HepG2 (cell line): ENCODE results near the gene NEURL4. TPM values are rescaled to one million over a fixed set of nuclear protein-coding genes. Genes with fewer than 3 reads are reported as not detected.

Source experiments
- ATF7 ChIP-seq, 2 experiments: fragments of 450-650 bp in 1 of 2; sonication (generic) in 1 of 2; formaldehyde crosslinking in 1 of 2; IDR thresholded peaks; 2 replicates each; pipeline versions ENCODE4 v1.4.0 to v1.6.1; 2016 to 2020; ENCODE audit warnings: antibody characterized with exemption in 1 of 2, mild to moderate bottlenecking in 1 of 2, missing genetic modification reagents in 1 of 2
- ERF ChIP-seq: IDR thresholded peaks from 2 replicates; pipeline ENCODE4 v1.6.1; 2018; ENCODE audit warnings: missing biosample characterization, missing genetic modification reagents
- ETV6 ChIP-seq: sonication (generic); formaldehyde crosslinking; conservative IDR thresholded peaks from 2 replicates; pipeline ENCODE4 v1.4.0; 2020; ENCODE audit warnings: missing genetic modification reagents
- KDM5A ChIP-seq: fragments of 200-600 bp; sonication (generic); IDR thresholded peaks from 2 replicates; pipeline ENCODE4 v1.7.0; 2018; ENCODE audit warnings: antibody characterized with exemption, mild to moderate bottlenecking, low read length, borderline replicate concordance
- MTA1 ChIP-seq: sonication (generic); formaldehyde crosslinking; IDR thresholded peaks from 2 replicates; pipeline ENCODE4 v1.4.0; 2020; ENCODE audit warnings: missing genetic modification reagents, mild to moderate bottlenecking, borderline replicate concordance
- NFKB2 ChIP-seq: sonication (generic); formaldehyde crosslinking; IDR thresholded peaks from 2 replicates; pipeline ENCODE4 v1.4.0; 2020; ENCODE audit warnings: missing genetic modification reagents, borderline replicate concordance
- ZNF616 ChIP-seq: sonication (generic); formaldehyde crosslinking; IDR thresholded peaks from 2 replicates; pipeline ENCODE4 v1.5.0; 2020; ENCODE audit warnings: low read depth, mild to moderate bottlenecking, missing genetic modification reagents
- ZNF660 ChIP-seq: sonication (generic); formaldehyde crosslinking; IDR thresholded peaks from 2 replicates; pipeline ENCODE4 v1.5.1; 2020; ENCODE audit warnings: mild to moderate bottlenecking, low read depth, missing genetic modification reagents, borderline replicate concordance
- ZNF724P ChIP-seq: sonication (generic); formaldehyde crosslinking; IDR thresholded peaks from 2 replicates; pipeline ENCODE4 v1.8.0; 2022; ENCODE audit warnings: missing genetic modification reagents, borderline replicate concordance
- ZNF761 ChIP-seq: sonication (generic); formaldehyde crosslinking; conservative IDR thresholded peaks from 2 replicates; pipeline ENCODE4 v1.4.0; 2020; ENCODE audit warnings: mild to moderate bottlenecking, missing genetic modification reagents
- polyA plus RNA-seq, 8 experiments: library from polyadenylated mRNA; depleted of rRNA in 3 of 8; stranded (reverse) in 7 of 8; unstranded in 1 of 8; fragments of >200 nt; fragmentation: Illumina TruSeq in 4 of 8; extraction: Trizol in 4 of 8; gene quantifications; 2 replicates each; pipeline versions ENCODE4 v1.2.1 to v1.2.3, GENCODE V29; 2011 to 2016; ENCODE audit warnings: low read depth in 4 of 8, missing spikeins in 1 of 8, mixed read lengths in 1 of 8; ENCODE audit not compliant: insufficient read depth in 1 of 8
- total RNA-seq, 5 experiments: library from RNA; depleted of rRNA; stranded (reverse); fragments of >200 nt; fragmentation: Illumina TruSeq; extraction: Trizol; gene quantifications; 2 replicates each; pipeline ENCODE4 v1.2.3, GENCODE V29; 2016; ENCODE audit warnings: low read depth in 1 of 5
- TF ChIP-seq, protein P1 (sequence below): sonication (generic); formaldehyde crosslinking; IDR thresholded peaks from 2 replicates; pipeline ENCODE4 v1.8.0; 2022; ENCODE audit warnings: mild to moderate bottlenecking, missing genetic modification reagents

Gene NEURL4
- total and polyA plus RNA-seq, 2 of the 13 experiments (the other 11 are each of a cell fraction or from before 2014, with no cell fraction given), result 14.8 to 15.7 TPM

DNA sequence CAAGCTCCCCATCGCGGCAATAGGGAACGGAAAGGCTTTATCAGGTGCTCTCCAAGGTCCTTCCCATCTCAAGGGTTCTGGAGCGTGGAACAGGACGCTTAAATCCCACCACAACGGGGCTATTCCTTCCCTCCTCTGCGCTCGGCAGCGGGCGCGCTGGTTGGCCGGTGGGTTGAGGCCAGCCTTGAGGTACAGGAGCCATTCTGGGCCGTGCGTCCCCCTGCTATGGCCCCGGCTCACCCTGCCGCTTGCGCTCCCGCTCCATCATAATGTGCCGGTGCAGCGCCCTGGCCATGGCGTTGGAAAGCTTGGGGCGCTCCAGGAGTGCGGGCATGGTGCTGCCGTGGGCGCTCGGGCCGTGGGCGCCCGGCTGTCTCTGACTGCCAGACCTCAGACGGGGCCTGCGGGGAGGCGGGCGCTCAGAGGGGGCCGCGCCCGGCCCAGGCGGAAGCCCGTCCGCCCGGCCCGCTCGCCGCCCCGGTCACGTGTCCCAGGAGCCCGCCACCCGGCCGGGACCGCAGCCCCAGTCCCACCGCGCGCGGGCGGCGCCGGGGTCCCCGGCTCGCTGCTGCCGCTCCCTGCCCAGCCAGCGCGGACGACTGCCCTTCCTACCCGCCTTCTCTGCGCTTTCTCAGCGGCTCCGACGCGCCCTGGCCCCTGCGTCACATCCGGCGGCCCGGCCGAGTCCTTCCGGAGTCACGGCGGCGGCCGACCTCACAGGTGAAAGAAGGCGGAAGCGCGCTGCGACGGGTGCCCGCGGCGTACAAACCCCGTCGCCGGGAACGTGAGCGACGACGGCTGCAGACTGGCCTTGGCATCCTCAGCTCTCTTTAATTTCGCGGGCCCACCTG lies 14.2 kb downstream of the NEURL4 start, which contains the start of gene GPS2 (continued):
- TF ChIP-seq KDM5A (peak; percentile 81; the same call in 1 of the 2 replicates), ZNF761 (CRISPR knock-in tag) (0 out of 2 replicates have a peak, but pooled peaks have one; percentile 31), ZNF660 (CRISPR knock-in tag) (no peak), ZNF616 (CRISPR knock-in tag) (peak; percentile 40), MTA1 (peak; percentile 78; the same call in 1 of the 2 replicates), ATF7 (IDR thresholded peaks at IDR 0.05) (no peak), ATF7 (CRISPR knock-in tag; IDR thresholded peaks at IDR 0.05) (no peak), ERF (peak; percentile 90), ZNF724P (CRISPR knock-in tag) (no peak), NFKB2 (CRISPR knock-in tag) (peak; percentile 75; the same call in 1 of the 2 replicates), ETV6 (CRISPR knock-in tag) (peak; percentile 78; the same call in 1 of the 2 replicates)
- TF ChIP-seq, protein P1, sequence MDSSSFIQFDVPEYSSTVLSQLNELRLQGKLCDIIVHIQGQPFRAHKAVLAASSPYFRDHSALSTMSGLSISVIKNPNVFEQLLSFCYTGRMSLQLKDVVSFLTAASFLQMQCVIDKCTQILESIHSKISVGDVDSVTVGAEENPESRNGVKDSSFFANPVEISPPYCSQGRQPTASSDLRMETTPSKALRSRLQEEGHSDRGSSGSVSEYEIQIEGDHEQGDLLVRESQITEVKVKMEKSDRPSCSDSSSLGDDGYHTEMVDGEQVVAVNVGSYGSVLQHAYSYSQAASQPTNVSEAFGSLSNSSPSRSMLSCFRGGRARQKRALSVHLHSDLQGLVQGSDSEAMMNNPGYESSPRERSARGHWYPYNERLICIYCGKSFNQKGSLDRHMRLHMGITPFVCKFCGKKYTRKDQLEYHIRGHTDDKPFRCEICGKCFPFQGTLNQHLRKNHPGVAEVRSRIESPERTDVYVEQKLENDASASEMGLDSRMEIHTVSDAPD (CRISPR knock-in tag), result 0 out of 2 replicates have a peak, but pooled peaks have one; percentile 47
